ENCODE measurements around the gene GOLGA8O.
"Not testable (repeated sequence)": the region's sequence is repeated elsewhere in the genome, so short reads cannot be mapped to it uniquely, and the experiment has no call there.

- TF ChIP-seq CTCF, MAX (IDR thresholded peaks at IDR 0.05; ENCODE audit: low read depth, low read length): not testable (repeated sequence)
These were observed 52.2 kb downstream of the GOLGA8O start, which contains the start of gene GOLGA8K for GRCh38 chr15:32403192-32403591.
